A673 (cell line): ENCODE results near the gene DOCK4. TPM values are rescaled to one million over a fixed set of nuclear protein-coding genes. Genes with fewer than 3 reads are reported as not detected.

ENCODE experiments used
- BruUV-seq: library from RNA; stranded (reverse); fragments of 400-500 nt; replicated peaks from 2 replicates; lab custom pipeline; 2021; lab: Mats Ljungman, UMichigan
- CTCF ChIA-PET: fragments of 300-600 bp; sonication (Branson Sonifier 250); formaldehyde crosslinking; loops from one replicate; lab custom pipeline; 2022; ENCODE audit warnings: antibody characterized with exemption; lab: Charles Lee
- POLR2A ChIA-PET: fragments of 300-600 bp; sonication (Branson Sonifier 250); formaldehyde crosslinking; loops from one replicate; lab custom pipeline; 2022; ENCODE audit warnings: antibody characterized with exemption; ENCODE audit not compliant: low non-redundant PET; lab: Charles Lee
- DNase-seq: peaks from one replicate; pipeline ENCODE4 v3.0.0-alpha.2; 2015; ENCODE audit warnings: low spot score
- H3K27ac ChIP-seq: fragments of 200-600 bp; sonication (generic); 2 replicates; pipeline ENCODE4 v1.5.1; 2016; ENCODE audit warnings: mixed run types, low read depth, mild to moderate bottlenecking, mixed read lengths, antibody characterized with exemption, low read length; ENCODE audit not compliant: poor library complexity, severe bottlenecking
- H3K27me3 ChIP-seq: fragments of 200-600 bp; sonication (generic); replicated peaks from 2 replicates; pipeline ENCODE4 v1.6.1; 2017; ENCODE audit warnings: mixed run types, low read depth, mild to moderate bottlenecking, mixed read lengths, antibody characterized with exemption, low read length; ENCODE audit not compliant: insufficient read depth, poor library complexity
- H3K36me3 ChIP-seq: fragments of 200-600 bp; sonication (generic); 2 replicates; pipeline ENCODE4 v1.6.1; 2016; ENCODE audit warnings: mixed run types, mild to moderate bottlenecking, mixed read lengths, antibody characterized with exemption, low read length; ENCODE audit not compliant: insufficient read depth, poor library complexity, severe bottlenecking
- H3K4me1 ChIP-seq: fragments of 200-600 bp; sonication (generic); 2 replicates; pipeline ENCODE4 v1.6.1; 2017; ENCODE audit warnings: mixed run types, mild to moderate bottlenecking, mixed read lengths, antibody characterized with exemption, low read length; ENCODE audit not compliant: insufficient read depth, poor library complexity, severe bottlenecking
- H3K4me3 ChIP-seq: fragments of 200-600 bp; sonication (generic); 2 replicates; pipeline ENCODE4 v1.5.1; 2016; ENCODE audit warnings: low read depth, mixed run types, mild to moderate bottlenecking, mixed read lengths, low read length; ENCODE audit not compliant: poor library complexity, severe bottlenecking
- H3K9me3 ChIP-seq: fragments of 200-600 bp; sonication (generic); 2 replicates; pipeline ENCODE4 v1.6.1; 2016; ENCODE audit warnings: mixed run types, low read depth, mild to moderate bottlenecking, mixed read lengths, antibody characterized with exemption, low read length; ENCODE audit not compliant: poor library complexity, severe bottlenecking
- CTCF ChIP-seq: fragments of 300-800, 200-600 bp; sonication (generic); conservative IDR thresholded peaks from 2 replicates; pipeline ENCODE4 v1.5.1; 2017; ENCODE audit warnings: low read depth, mild to moderate bottlenecking, antibody characterized with exemption, low read length, moderate library complexity, mixed read lengths
- EZH2 ChIP-seq: fragments of 200-600 bp; sonication (generic); IDR thresholded peaks from 2 replicates; pipeline ENCODE4 v1.6.1; 2017; ENCODE audit warnings: borderline replicate concordance, low read depth, mild to moderate bottlenecking, mixed read lengths, antibody characterized with exemption, low read length; ENCODE audit not compliant: poor library complexity, severe bottlenecking
- intact Hi-C: fragments of 100-400 bp; cut with micrococcal nuclease; formaldehyde crosslinking; loops from one replicate; pipeline ENCODE4 v1.10.0; 2022; ENCODE audit not compliant: unreplicated experiment
- total RNA-seq: library from RNA; stranded (reverse); gene quantifications from 2 replicates; pipeline ENCODE4 v1.2.3, GENCODE V29; 2021

The DOCK4 gene
- total RNA-seq, 1 experiment from 2014 or later: 28.5 TPM

GRCh38 chr7:111785076-111785475 is 421.1 kb downstream of the DOCK4 start:
- CTCF ChIA-PET: no interaction called here
- DNase-seq: no peak
- no peaks in the 10 kb centered on the region for H3K9me3 ChIP-seq
- POLR2A ChIA-PET: no interaction called here
- H3K4me1 ChIP-seq: peaks cover 4% of the 10 kb centered on the region
- no peaks in the 10 kb centered on the region for H3K36me3 ChIP-seq
- H3K27me3 ChIP-seq: no peaks in the 10 kb centered on the region
- no TSS peak for BruUV-seq
- intact Hi-C loops: no loop called here
- no peak overlapping the region for H3K4me3 ChIP-seq
- no peak overlapping the region for H3K27ac ChIP-seq
- no peak for TF ChIP-seq CTCF
- no peak for TF ChIP-seq EZH2

- H3K4me1 ChIP-seq: peaks cover 4% of the 10 kb centered on the region
- no peak overlapping the region for H3K4me3 ChIP-seq
- DNase-seq: no peak
- no peaks in the 10 kb centered on the region for H3K27me3 ChIP-seq
- POLR2A ChIA-PET: interaction anchor here (0.6 kb wide), 1 partner anchor 227 kb away, joined by 6 read pairs; no protein-coding TSS in a partner anchor
- TF ChIP-seq CTCF (no peak), EZH2 (no peak)
- CTCF ChIA-PET: no interaction called here
- no peaks in the 10 kb centered on the region for H3K9me3 ChIP-seq
- intact Hi-C loops: no loop called here
- BruUV-seq: no TSS peak
- H3K36me3 ChIP-seq: no peaks in the 10 kb centered on the region
- no peak overlapping the region for H3K27ac ChIP-seq
Observed at GRCh38 chr7:111784296-111784695, 421.9 kb downstream of the DOCK4 start.

GRCh38 chr7:111783854-111784253 is 422.3 kb downstream of the DOCK4 start:
- Histone ChIP-seq H3K27me3 (no peaks in the 10 kb centered on the region), H3K27ac (no peak overlapping the region), H3K4me3 (no peak overlapping the region), H3K4me1 (peaks cover 4% of the 10 kb centered on the region), H3K36me3 (no peaks in the 10 kb centered on the region), H3K9me3 (no peaks in the 10 kb centered on the region)
- no peak for TF ChIP-seq EZH2
- no peak for TF ChIP-seq CTCF
- no peak for DNase-seq
- ChIA-PET CTCF (no interaction called here), POLR2A (interaction anchor here (0.6 kb wide), 1 partner anchor 226 kb away, joined by 6 read pairs; no protein-coding TSS in a partner anchor)
- intact Hi-C loops: no loop called here
- BruUV-seq: no TSS peak
